Measurements from ENCODE around the gene COL4A5. TPM values are rescaled to one million over a fixed set of nuclear protein-coding genes. Genes with fewer than 3 reads are reported as not detected.

Gene COL4A5
- total RNA-seq, 2 donors from 2014 or later: 2.7 to 7.0 TPM

- H3K4me3 ChIP-seq: no peak within 1 kb of the TSS
- H3K9me3 ChIP-seq: no peaks in the 10 kb centered on the region
- no peak for DNase-seq
- H3K27ac ChIP-seq: no peak within 1 kb of the TSS
- no peak within 1 kb of the TSS for H3K9ac ChIP-seq (ENCODE audit: low read depth in 2 of 2, low read length in 2 of 2)
- H3K36me3 ChIP-seq: no peaks in the 10 kb centered on the region
- H3K4me1 ChIP-seq: no peaks in the 10 kb centered on the region
- intact Hi-C loops (cut with DNase I): no loop called here
- peaks cover 15% of the 10 kb centered on the region for H3K27me3 ChIP-seq
- no peak for TF ChIP-seq CTCF (IDR thresholded peaks at IDR 0.05)
These were observed 1.5 kb upstream of the COL4A5 start, which contains the start of gene COL4A6 for GRCh38 chrX:108438110-108438623. COL4A6 (minus strand) TSS chrX:108438422; CDS start chrX:108438196, 226 bp downstream.

- Histone ChIP-seq H3K27me3 (peaks cover 15% of the 10 kb centered on the region), H3K4me3 (no peak overlapping the region), H3K4me1 (no peaks in the 10 kb centered on the region), H3K9ac (ENCODE audit: low read depth in 2 of 2, low read length in 2 of 2) (peak overlapping the region in 1 of 2 donors; percentile 2), H3K36me3 (no peaks in the 10 kb centered on the region), H3K9me3 (no peaks in the 10 kb centered on the region), H3K27ac (no peak overlapping the region)
- TF ChIP-seq CTCF (IDR thresholded peaks at IDR 0.05): no peak
- no peak for DNase-seq
- intact Hi-C loops (cut with DNase I): no loop called here
These were observed 491 bp downstream of the COL4A5 start for GRCh38 chrX:108439961-108440696.

- Histone ChIP-seq H3K4me1 (no peaks in the 10 kb centered on the region), H3K9me3 (no peaks in the 10 kb centered on the region), H3K36me3 (no peaks in the 10 kb centered on the region), H3K27ac (no peak overlapping the region), H3K9ac (ENCODE audit: low read depth in 2 of 2, low read length in 2 of 2) (no peak overlapping the region), H3K27me3 (peaks cover 13% of the 10 kb centered on the region), H3K4me3 (no peak overlapping the region)
- TF ChIP-seq CTCF (IDR thresholded peaks at IDR 0.05): no peak
- no peak for DNase-seq
- intact Hi-C loops (cut with DNase I): no loop called here
These were observed 3.3 kb downstream of the COL4A5 start for GRCh38 chrX:108442901-108443464.

- no peaks in the 10 kb centered on the region for H3K36me3 ChIP-seq
These were observed 7.7 kb downstream of the COL4A5 start for GRCh38 chrX:108447303-108447702.

GRCh38 chrX:108453841-108454240, 14.2 kb downstream of the COL4A5 start:
- no peak for TF ChIP-seq CTCF (IDR thresholded peaks at IDR 0.05)
- intact Hi-C loops (cut with DNase I): no loop called here

More at GRCh38 chrX:108447303-108447702, 7.7 kb downstream of the COL4A5 start:
- H3K9ac ChIP-seq (ENCODE audit: low read depth in 2 of 2, low read length in 2 of 2): no peak overlapping the region
- no peaks in the 10 kb centered on the region for H3K27me3 ChIP-seq
- no peaks in the 10 kb centered on the region for H3K9me3 ChIP-seq
- intact Hi-C loops (cut with DNase I): no loop called here
- TF ChIP-seq CTCF (IDR thresholded peaks at IDR 0.05): no peak
- no peaks in the 10 kb centered on the region for H3K4me1 ChIP-seq
- no peak for DNase-seq
- no peak overlapping the region for H3K27ac ChIP-seq
- H3K4me3 ChIP-seq: no peak overlapping the region

More at GRCh38 chrX:108453841-108454240, 14.2 kb downstream of the COL4A5 start:
- Histone ChIP-seq H3K27me3 (no peaks in the 10 kb centered on the region), H3K4me3 (no peak overlapping the region), H3K36me3 (no peaks in the 10 kb centered on the region), H3K4me1 (no peaks in the 10 kb centered on the region), H3K9ac (ENCODE audit: low read depth in 2 of 2, low read length in 2 of 2) (no peak overlapping the region), H3K9me3 (no peaks in the 10 kb centered on the region), H3K27ac (no peak overlapping the region)
- no peak for DNase-seq
